IgD-negative memory B cell (primary cell): ENCODE measurements around the gene C6. TPM values are rescaled to one million over a fixed set of nuclear protein-coding genes. Genes with fewer than 3 reads are reported as not detected.
"Not testable (repeated sequence)": the region's sequence is repeated elsewhere in the genome, so short reads cannot be mapped to it uniquely, and the experiment has no call there.

Source experiments
- H3K27ac Mint-ChIP-seq, 3 donors: one replicate each; pipeline ENCODE4 v1.8.0; 2020 to 2022; ENCODE audit warnings: mild to moderate bottlenecking in 3 of 3, mixed read lengths in 3 of 3, moderate library complexity in 1 of 3
- H3K27me3 Mint-ChIP-seq: one replicate; pipeline ENCODE4 v1.8.0; 2021; ENCODE audit warnings: mixed read lengths
- H3K36me3 Mint-ChIP-seq: one replicate; pipeline ENCODE4 v1.8.0; 2020; ENCODE audit warnings: mild to moderate bottlenecking, mixed read lengths
- H3K4me1 Mint-ChIP-seq, 3 donors: one replicate each; pipeline ENCODE4 v1.8.0; 2020 to 2022; ENCODE audit warnings: mixed read lengths in 3 of 3, mild to moderate bottlenecking in 1 of 3
- H3K4me3 Mint-ChIP-seq, 4 donors: one replicate each; pipeline ENCODE4 v1.8.0; 2020 to 2022; ENCODE audit warnings: mild to moderate bottlenecking in 4 of 4, mixed read lengths in 4 of 4, moderate library complexity in 3 of 4
- H3K9me3 Mint-ChIP-seq, 3 donors: one replicate each; pipeline ENCODE4 v1.8.0; 2020 to 2021; ENCODE audit warnings: mixed read lengths in 3 of 3, mild to moderate bottlenecking in 1 of 3
- polyA plus RNA-seq: library from polyadenylated mRNA; unstranded; fragments of 300-500 nt; fragmentation: Illumina TruSeq; gene quantifications from one replicate; pipeline ENCODE4 v1.2.3, GENCODE V29; 2021

C6 gene
- not detected for polyA plus RNA-seq

GRCh38 chr5:41213340-41213739 is at the start of gene C6:
Gene C6 (minus strand): TSS chr5:41213532. CDS start chr5:41203230, 10,302 bp downstream.
- Mint-ChIP-seq H3K4me3 (no peak within 1 kb of the TSS), H3K36me3 (no peaks in the 10 kb centered on the region), H3K9me3 (peaks cover 0 to 5% (median 2%) of the 10 kb centered on the region in 3 donors), H3K27ac (no peak within 1 kb of the TSS), H3K4me1 (no peaks in the 10 kb centered on the region), H3K27me3 (no peaks in the 10 kb centered on the region)

DNA sequence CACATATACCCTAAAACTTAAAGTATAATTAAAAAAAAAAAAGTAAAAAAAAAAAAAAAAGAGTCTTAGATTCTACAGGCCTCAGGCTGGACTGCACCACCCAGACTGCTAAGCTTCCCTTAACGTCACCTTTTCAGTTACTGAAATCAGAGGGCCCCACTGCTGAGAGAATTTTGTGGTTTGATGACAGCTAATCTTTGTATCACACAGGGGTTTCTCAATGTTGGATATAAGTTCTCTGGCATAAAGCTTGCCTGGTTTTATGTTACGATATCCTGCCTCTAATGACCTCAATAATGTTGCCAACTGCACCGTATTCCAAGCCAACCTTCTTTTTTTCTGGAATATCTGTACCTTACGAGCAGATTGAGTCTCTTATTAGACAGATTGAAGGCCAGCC is 43.1 kb upstream of the C6 start:
- H3K27me3 Mint-ChIP-seq = no peaks in the 10 kb centered on the region
- no peak overlapping the region for H3K4me3 Mint-ChIP-seq
- peaks cover 0 to 4% (median 2%) of the 10 kb centered on the region in 3 donors for H3K9me3 Mint-ChIP-seq
- H3K36me3 Mint-ChIP-seq = no peaks in the 10 kb centered on the region
- no peak overlapping the region for H3K27ac Mint-ChIP-seq
- no peaks in the 10 kb centered on the region for H3K4me1 Mint-ChIP-seq

- no peak overlapping the region for H3K4me3 Mint-ChIP-seq
- no peaks in the 10 kb centered on the region for H3K27me3 Mint-ChIP-seq
- no peaks in the 10 kb centered on the region for H3K36me3 Mint-ChIP-seq
- peaks cover 0 to 4% (median 2%) of the 10 kb centered on the region in 3 donors for H3K9me3 Mint-ChIP-seq
- no peaks in the 10 kb centered on the region for H3K4me1 Mint-ChIP-seq
- no peak overlapping the region for H3K27ac Mint-ChIP-seq
These were observed 39.8 kb upstream of the C6 start for GRCh38 chr5:41253109-41253508.

- no peaks in the 10 kb centered on the region for H3K36me3 Mint-ChIP-seq
- no peak overlapping the region for H3K4me3 Mint-ChIP-seq
- no peak overlapping the region for H3K27ac Mint-ChIP-seq
- H3K4me1 Mint-ChIP-seq = no peaks in the 10 kb centered on the region
- H3K9me3 Mint-ChIP-seq = peaks cover 0 to 4% (median under 1%) of the 10 kb centered on the region in 3 donors
- no peaks in the 10 kb centered on the region for H3K27me3 Mint-ChIP-seq
These were observed 38.7 kb upstream of the C6 start for GRCh38 chr5:41252036-41252435.

DNA sequence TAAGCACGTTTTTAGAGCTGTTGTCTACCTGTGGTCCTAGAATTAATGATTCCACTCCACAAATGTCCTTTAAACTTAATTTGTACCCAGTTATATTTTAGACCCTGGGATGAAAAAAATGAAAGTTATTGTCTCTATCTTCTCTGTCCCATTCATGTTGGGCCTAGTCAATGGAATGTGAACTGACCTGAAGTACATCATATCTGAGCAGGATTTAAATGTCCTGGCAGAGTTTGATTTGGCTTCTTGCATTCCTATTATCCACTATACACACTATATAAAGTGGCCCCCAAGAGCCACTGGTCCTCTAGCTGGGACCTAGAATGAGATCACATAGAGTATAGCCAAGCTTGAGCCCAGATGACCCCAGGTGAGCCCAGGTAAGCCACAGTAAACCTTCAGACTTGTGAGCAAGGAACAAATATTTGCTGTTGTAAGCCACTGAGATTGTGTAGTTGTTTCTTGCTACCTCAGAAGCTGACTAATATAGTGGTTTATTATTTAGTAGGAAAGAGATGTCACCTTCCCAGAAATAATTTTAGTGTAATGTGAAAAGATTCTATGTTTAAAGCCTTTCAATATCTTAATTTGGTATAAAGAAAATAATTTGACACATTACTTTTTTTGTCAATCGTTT is 37.1 kb upstream of the C6 start:
- H3K4me1 Mint-ChIP-seq = no peaks in the 10 kb centered on the region
- H3K27me3 Mint-ChIP-seq = no peaks in the 10 kb centered on the region
- no peak overlapping the region for H3K27ac Mint-ChIP-seq
- H3K36me3 Mint-ChIP-seq = no peaks in the 10 kb centered on the region
- H3K9me3 Mint-ChIP-seq = peaks cover 0 to under 1% (median 0%) of the 10 kb centered on the region in 3 donors
- H3K4me3 Mint-ChIP-seq = no peak overlapping the region

GRCh38 chr5:41247135-41247534 is 33.8 kb upstream of the C6 start:
- Mint-ChIP-seq H3K36me3 (no peaks in the 10 kb centered on the region), H3K9me3 (no peaks in the 10 kb centered on the region), H3K4me1 (no peaks in the 10 kb centered on the region), H3K27me3 (no peaks in the 10 kb centered on the region), H3K4me3 (no peak overlapping the region), H3K27ac (no peak overlapping the region)

GRCh38 chr5:41246376-41246775 is 33.0 kb upstream of the C6 start:
- no peaks in the 10 kb centered on the region for H3K36me3 Mint-ChIP-seq
- H3K27ac Mint-ChIP-seq = no peak overlapping the region
- no peak overlapping the region for H3K4me3 Mint-ChIP-seq
- H3K4me1 Mint-ChIP-seq = no peaks in the 10 kb centered on the region
- H3K9me3 Mint-ChIP-seq = no peaks in the 10 kb centered on the region
- H3K27me3 Mint-ChIP-seq = no peaks in the 10 kb centered on the region

- Mint-ChIP-seq H3K4me3 (no peak overlapping the region), H3K27ac (no peak overlapping the region), H3K27me3 (no peaks in the 10 kb centered on the region), H3K9me3 (peaks cover 0 to 7% (median 3%) of the 10 kb centered on the region in 3 donors), H3K4me1 (no peaks in the 10 kb centered on the region), H3K36me3 (no peaks in the 10 kb centered on the region)
These were observed 30.2 kb upstream of the C6 start for GRCh38 chr5:41243558-41243957.

DNA sequence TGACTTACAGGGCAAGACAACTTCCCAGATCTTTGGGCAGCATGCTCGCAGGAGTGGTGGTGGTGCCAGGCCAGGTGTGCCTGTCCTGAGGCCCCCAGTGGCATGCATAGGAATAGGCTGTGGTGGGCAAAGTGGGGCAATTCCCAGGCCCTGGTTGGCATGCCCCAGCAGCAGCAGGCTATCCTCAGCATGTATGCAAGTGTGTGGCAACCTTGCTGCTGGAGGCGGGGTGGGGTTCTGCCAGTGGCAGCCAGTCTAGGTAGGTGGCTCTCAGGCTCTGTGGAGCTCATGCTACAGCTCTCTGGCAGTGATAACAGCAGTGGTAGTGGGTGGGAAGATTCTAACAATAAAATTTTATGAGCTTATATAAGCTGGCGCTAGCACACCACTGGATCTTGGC is 27.7 kb upstream of the C6 start:
- Mint-ChIP-seq H3K27me3 (no peaks in the 10 kb centered on the region), H3K4me1 (no peaks in the 10 kb centered on the region), H3K36me3 (no peaks in the 10 kb centered on the region), H3K4me3 (no peak overlapping the region), H3K27ac (no peak overlapping the region), H3K9me3 (peaks cover 0 to 11% (median 3%) of the 10 kb centered on the region in 3 donors)

DNA sequence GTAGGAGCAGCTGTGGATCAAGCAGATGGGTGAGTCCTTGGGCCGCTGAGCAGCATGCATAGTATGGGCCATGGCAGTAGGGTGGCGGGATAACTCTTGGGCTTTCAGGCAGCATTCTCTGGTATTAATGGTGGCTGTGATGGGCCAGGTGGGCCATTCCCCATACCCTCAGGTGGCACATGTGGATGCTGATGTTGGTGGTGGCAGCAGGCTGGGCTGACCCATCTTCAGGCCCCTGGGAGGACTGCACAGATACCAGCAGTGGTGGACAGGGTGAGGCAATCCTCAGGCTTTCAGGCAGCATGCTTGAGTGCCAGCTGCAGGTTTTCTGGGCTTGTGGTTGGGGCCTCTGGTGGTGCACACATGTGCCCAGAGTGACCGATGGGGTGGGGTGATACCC is 27.1 kb upstream of the C6 start:
- no peaks in the 10 kb centered on the region for H3K36me3 Mint-ChIP-seq
- no peak overlapping the region for H3K27ac Mint-ChIP-seq
- no peaks in the 10 kb centered on the region for H3K4me1 Mint-ChIP-seq
- peaks cover 0 to 11% (median 3%) of the 10 kb centered on the region in 3 donors for H3K9me3 Mint-ChIP-seq
- no peaks in the 10 kb centered on the region for H3K27me3 Mint-ChIP-seq
- no peak overlapping the region for H3K4me3 Mint-ChIP-seq

GRCh38 chr5:41234475-41234874 is 21.1 kb upstream of the C6 start:
- peaks cover 3 to 19% (median 8%) of the 10 kb centered on the region in 3 donors for H3K9me3 Mint-ChIP-seq
- H3K4me3 Mint-ChIP-seq = no peak overlapping the region

GRCh38 chr5:41232797-41233196 is 19.5 kb upstream of the C6 start:
- no peaks in the 10 kb centered on the region for H3K36me3 Mint-ChIP-seq
- H3K27ac Mint-ChIP-seq = no peak overlapping the region
- H3K4me3 Mint-ChIP-seq = no peak overlapping the region
- no peaks in the 10 kb centered on the region for H3K4me1 Mint-ChIP-seq
- H3K9me3 Mint-ChIP-seq = peaks cover 3 to 28% (median 8%) of the 10 kb centered on the region in 3 donors
- H3K27me3 Mint-ChIP-seq = no peaks in the 10 kb centered on the region

More at GRCh38 chr5:41234475-41234874, 21.1 kb upstream of the C6 start:
- Mint-ChIP-seq H3K36me3 (no peaks in the 10 kb centered on the region), H3K27ac (no peak overlapping the region), H3K4me1 (no peaks in the 10 kb centered on the region), H3K27me3 (no peaks in the 10 kb centered on the region)

- H3K9me3 Mint-ChIP-seq = peaks cover 3 to 35% (median 10%) of the 10 kb centered on the region in 3 donors
- H3K4me1 Mint-ChIP-seq, H3K27me3 Mint-ChIP-seq, H3K36me3 Mint-ChIP-seq, H3K27ac Mint-ChIP-seq, H3K4me3 Mint-ChIP-seq: not testable (repeated sequence)
These were observed 16.9 kb upstream of the C6 start for GRCh38 chr5:41230276-41230675.

GRCh38 chr5:41223962-41224361 is 10.6 kb upstream of the C6 start:
- Mint-ChIP-seq H3K9me3 (peaks cover 0 to 15% (median 2%) of the 10 kb centered on the region in 3 donors), H3K27ac (no peak overlapping the region), H3K36me3 (no peaks in the 10 kb centered on the region), H3K4me3 (no peak overlapping the region), H3K4me1 (no peaks in the 10 kb centered on the region), H3K27me3 (no peaks in the 10 kb centered on the region)

- H3K27ac Mint-ChIP-seq = no peak overlapping the region
- no peaks in the 10 kb centered on the region for H3K36me3 Mint-ChIP-seq
- no peak overlapping the region for H3K4me3 Mint-ChIP-seq
- H3K4me1 Mint-ChIP-seq = no peaks in the 10 kb centered on the region
- H3K27me3 Mint-ChIP-seq = no peaks in the 10 kb centered on the region
- H3K9me3 Mint-ChIP-seq = no peaks in the 10 kb centered on the region
These were observed 6.4 kb upstream of the C6 start for GRCh38 chr5:41219658-41220269.
